Thyroid gland (tissue), 4 donors: ENCODE data around the gene NDRG3. TPM values are rescaled to one million over a fixed set of nuclear protein-coding genes. Genes with fewer than 3 reads are reported as not detected.

ENCODE experiments used
- DNase-seq, 2 donors: peaks; one replicate each; pipeline ENCODE4 v3.0.0-alpha.2; 2019
- H3K27ac ChIP-seq, 3 donors: fragments of 200-600 bp; sonication (generic); 1 replicate in 2 of 3; 2 replicates in 1 of 3; pipeline ENCODE4 v1.5.1; 2016 to 2019; ENCODE audit warnings: mild to moderate bottlenecking in 1 of 3, moderate library complexity in 1 of 3
- H3K27me3 ChIP-seq: fragments of 200-600 bp; sonication (generic); one replicate; pipeline ENCODE4 v1.5.1; 2019
- H3K36me3 ChIP-seq, 2 donors: fragments of 200-600 bp; sonication (generic); one replicate each; pipeline ENCODE4 v1.5.1; 2016 to 2019
- H3K4me1 ChIP-seq, 2 donors: fragments of 200-600 bp; sonication (generic); one replicate each; pipeline ENCODE4 v1.5.1; 2017 to 2019
- H3K4me3 ChIP-seq, 3 donors: fragments of 200-600 bp; sonication (generic); replicated peaks in 1 of 3; 1 replicate in 2 of 3; 2 replicates in 1 of 3; pipeline ENCODE4 v1.5.1; 2016; ENCODE audit warnings: mild to moderate bottlenecking in 1 of 3
- H3K9me3 ChIP-seq: fragments of 200-600 bp; sonication (generic); one replicate; pipeline ENCODE4 v1.5.1; 2017
- CTCF ChIP-seq, 6 experiments: fragments of 200-600 bp in 3 of 6; fragments of 450-650 bp in 3 of 6; sonication (generic) in 3 of 6; IDR thresholded peaks; one replicate each; pipeline ENCODE4 v1.5.1; 2016 to 2019; ENCODE audit warnings: antibody characterized with exemption in 6 of 6, mild to moderate bottlenecking in 2 of 6, inconsistent platforms in 1 of 6, moderate library complexity in 1 of 6
- POLR2A ChIP-seq, 2 donors: fragments of 450-650 bp; IDR thresholded peaks; one replicate each; pipeline ENCODE4 v1.6.1; 2017; ENCODE audit warnings: antibody characterized with exemption in 2 of 2, mild to moderate bottlenecking in 2 of 2, moderate library complexity in 1 of 2
- WGBS, 2 donors: methylation state at CpG; one replicate each; pipeline ENCODE4 v1.1.5; 2017; 5-methylcytosine and 5-hydroxymethylcytosine counted together
- intact Hi-C: fragments of 100-400 bp; cut with DNase I; formaldehyde crosslinking; loops from one replicate; pipeline ENCODE4 v1.15.1; 2023
- total RNA-seq, 4 donors: library from RNA; depleted of rRNA; stranded (reverse); fragments of >200 nt; gene quantifications; one replicate each; pipeline ENCODE4 v1.2.3, GENCODE V29; 2016

NDRG3 gene
- total RNA-seq, 4 donors from 2014 or later: 14.6 to 32.1 (median 27.9) TPM

- intact Hi-C loops: no loop called here
- no peak overlapping the region for H3K27ac ChIP-seq
These were observed 115.9 kb downstream of the NDRG3 start for GRCh38 chr20:36629719-36630681.

GRCh38 chr20:36628076-36628475, 117.8 kb downstream of the NDRG3 start:
- Histone ChIP-seq H3K9me3 (no peaks in the 10 kb centered on the region), H3K27ac (no peak overlapping the region), H3K27me3 (no peaks in the 10 kb centered on the region), H3K4me1 (no peaks in the 10 kb centered on the region), H3K36me3 (no peaks in the 10 kb centered on the region), H3K4me3 (no peak overlapping the region)
- no peak for DNase-seq
- WGBS, 2 donors: 88 to 93% methylated on average over 7 of the region's 7 CpGs
- TF ChIP-seq POLR2A (IDR thresholded peaks at IDR 0.05): no peak
- no peak for TF ChIP-seq CTCF (IDR thresholded peaks at IDR 0.05)
- intact Hi-C loops: no loop called here

More at GRCh38 chr20:36629719-36630681, 115.9 kb downstream of the NDRG3 start:
- Histone ChIP-seq H3K4me3 (no peak overlapping the region), H3K4me1 (no peaks in the 10 kb centered on the region), H3K9me3 (no peaks in the 10 kb centered on the region), H3K36me3 (no peaks in the 10 kb centered on the region), H3K27me3 (no peaks in the 10 kb centered on the region)
- 80% methylated on average over 15 of the region's 15 CpGs for WGBS, 2 donors
- no peak for DNase-seq
- TF ChIP-seq CTCF (IDR thresholded peaks at IDR 0.05): no peak
- no peak for TF ChIP-seq POLR2A (IDR thresholded peaks at IDR 0.05)

GRCh38 chr20:36624944-36625324, 121.0 kb downstream of the NDRG3 start:
- no peaks in the 10 kb centered on the region for H3K36me3 ChIP-seq
- intact Hi-C loops: no loop called here
- no peak for DNase-seq
- no peak overlapping the region for H3K27ac ChIP-seq
- no peaks in the 10 kb centered on the region for H3K9me3 ChIP-seq
- no peaks in the 10 kb centered on the region for H3K4me1 ChIP-seq
- TF ChIP-seq POLR2A (IDR thresholded peaks at IDR 0.05) (no peak), CTCF (IDR thresholded peaks at IDR 0.05) (no peak)
- H3K27me3 ChIP-seq: no peaks in the 10 kb centered on the region
- no peak overlapping the region for H3K4me3 ChIP-seq
- WGBS, 2 donors: 77 to 79% methylated on average over 2 of the region's 2 CpGs

GRCh38 chr20:36624068-36624943, 121.6 kb downstream of the NDRG3 start:
- no peak for TF ChIP-seq POLR2A (IDR thresholded peaks at IDR 0.05)
- no peak for TF ChIP-seq CTCF (IDR thresholded peaks at IDR 0.05)
- no peaks in the 10 kb centered on the region for H3K9me3 ChIP-seq
- no peaks in the 10 kb centered on the region for H3K27me3 ChIP-seq
- WGBS, 2 donors: 64 to 65% methylated on average over 14 of the region's 14 CpGs
- DNase-seq: no peak
- no peaks in the 10 kb centered on the region for H3K36me3 ChIP-seq
- no peaks in the 10 kb centered on the region for H3K4me1 ChIP-seq
- H3K4me3 ChIP-seq: no peak overlapping the region
- H3K27ac ChIP-seq: no peak overlapping the region
- intact Hi-C loops: no loop called here
